T-helper 9 cell (primary cell): ENCODE results near the gene IGFBPL1.

Experiments
- DNase-seq: peaks from one replicate; pipeline ENCODE4 v3.0.0-alpha.2; 2020

The IGFBPL1 gene

DNA sequence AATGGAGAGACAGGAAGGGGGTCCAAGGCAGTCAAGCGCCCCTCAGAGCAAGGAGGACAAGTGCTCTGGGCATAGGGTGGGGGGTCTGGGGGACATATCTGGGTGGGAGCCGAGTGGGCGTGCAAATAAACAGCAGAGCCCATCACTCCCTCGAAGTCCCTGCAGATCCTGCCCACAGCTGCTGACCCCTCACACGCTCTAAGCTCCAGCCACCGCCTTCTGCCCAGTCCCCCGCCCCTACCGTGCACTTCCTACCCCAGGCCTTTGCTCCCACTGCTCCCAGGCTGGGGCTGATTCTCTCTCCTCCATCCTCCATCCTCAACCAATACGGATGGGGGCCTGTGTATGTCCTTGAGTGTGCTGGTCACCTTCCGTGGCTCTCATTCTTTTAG is 48.7 kb downstream of the IGFBPL1 start:
- no peak for DNase-seq

DNA sequence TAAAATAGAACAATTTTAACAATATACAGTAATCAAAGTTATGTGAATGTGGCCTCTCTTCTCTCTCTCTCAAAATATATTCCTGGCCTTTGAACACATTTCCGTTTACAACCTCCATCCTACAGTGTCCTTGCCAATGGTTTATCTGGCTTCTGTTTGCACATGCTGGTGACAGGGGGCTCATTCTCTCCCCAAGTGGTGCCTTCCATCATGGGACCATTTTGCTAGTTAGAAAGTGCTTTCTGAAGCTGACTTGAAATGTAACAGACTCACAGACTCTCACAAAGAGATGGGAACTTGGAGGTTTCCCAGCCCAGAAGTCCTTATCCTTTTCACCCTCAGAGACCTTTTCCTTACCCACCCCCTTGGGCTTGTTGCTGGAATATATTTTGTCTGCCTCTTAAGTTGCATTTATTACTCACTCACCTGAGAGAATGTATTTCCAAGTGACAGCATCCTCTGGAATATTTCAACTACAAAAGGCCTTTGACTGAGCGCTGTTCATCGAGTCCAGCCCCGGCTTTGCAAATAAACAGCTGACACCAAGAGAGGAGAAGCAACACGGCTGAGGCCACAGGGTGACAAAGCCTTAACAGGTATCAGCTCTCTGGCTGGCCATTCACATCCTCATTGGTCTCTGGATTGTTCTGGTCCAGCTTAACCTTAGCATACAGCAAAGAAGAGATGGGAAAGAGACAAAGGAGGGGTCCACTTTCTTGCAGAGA is 49.2 kb downstream of the IGFBPL1 start:
- DNase-seq: no peak

DNA sequence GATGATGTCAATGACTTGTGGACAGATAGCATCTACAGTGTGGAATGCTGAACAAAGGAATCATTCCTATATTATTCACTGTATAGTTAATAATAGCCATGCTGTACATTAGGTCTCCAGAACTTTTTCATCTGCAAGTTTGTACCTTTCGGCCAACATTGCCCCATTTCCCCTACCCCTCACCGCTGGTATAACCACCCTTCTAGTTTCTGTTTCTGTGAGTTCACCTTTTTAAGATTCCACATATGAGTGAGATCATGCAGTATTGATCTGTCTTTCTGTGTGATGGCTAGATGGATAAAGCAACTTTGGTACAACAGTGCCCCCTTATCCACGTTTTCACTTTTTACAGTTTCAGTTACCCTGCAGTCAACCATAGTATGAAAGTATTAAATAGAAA is 50.6 kb downstream of the IGFBPL1 start:
- no peak for DNase-seq

DNA sequence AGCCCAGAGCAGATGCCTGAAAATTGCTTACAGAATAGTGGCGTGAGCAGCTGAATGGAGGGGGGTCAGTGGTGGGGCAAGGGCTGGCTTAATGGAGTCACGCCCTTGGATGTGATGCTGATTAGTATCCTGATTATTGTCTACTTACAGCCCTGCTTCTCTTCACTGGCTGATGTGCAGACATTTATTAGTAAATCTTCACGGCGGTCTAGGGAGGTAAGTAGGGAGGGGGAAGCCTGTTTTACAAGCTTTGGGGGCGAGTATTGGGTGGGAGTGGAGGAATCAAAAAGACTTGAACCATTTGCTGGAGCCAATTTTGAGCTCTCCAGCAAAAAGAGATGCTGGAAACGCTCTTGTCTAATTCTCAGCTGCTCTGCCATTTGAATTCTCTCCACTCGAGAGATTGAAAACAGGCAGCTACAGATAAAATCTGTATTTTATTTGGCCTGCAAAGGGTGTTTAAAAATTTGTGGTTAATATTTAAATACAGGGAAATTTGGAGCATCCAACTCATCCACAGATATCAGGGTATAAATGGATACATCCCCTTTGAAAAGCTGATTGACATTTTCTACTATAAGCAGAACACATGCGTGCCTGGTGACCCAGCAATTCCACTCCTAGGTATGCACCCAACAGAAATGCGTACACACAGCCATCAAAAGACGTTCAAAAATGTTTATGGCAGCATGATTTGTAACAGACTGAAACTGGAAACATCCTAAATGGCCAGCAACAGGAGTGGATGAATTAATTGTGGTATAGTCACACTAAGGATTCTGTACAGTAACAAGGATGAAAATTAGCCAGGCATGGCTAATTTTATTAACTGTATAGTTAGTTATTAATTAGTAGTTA is 51.3 kb downstream of the IGFBPL1 start:
- no peak for DNase-seq

DNA sequence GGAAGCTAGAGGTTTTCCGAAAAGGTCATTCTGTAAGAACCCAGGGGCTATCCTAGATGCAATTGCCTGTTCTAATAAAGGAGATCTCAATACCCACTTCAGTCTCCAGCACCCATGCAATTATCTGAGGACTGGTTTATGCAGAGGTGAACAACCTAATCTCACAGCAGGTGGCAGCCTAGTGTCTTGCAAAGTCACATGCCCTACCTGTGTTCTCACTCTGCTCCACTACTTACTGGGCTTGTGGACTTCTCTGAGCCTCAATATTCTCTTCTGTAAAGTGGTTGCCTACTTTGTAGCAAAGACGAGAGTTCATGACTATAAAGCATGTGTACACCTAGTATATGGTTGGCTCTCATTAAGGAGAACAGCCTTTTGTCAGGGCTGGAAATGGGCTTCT is 52.8 kb downstream of the IGFBPL1 start:
- DNase-seq: no peak

DNA sequence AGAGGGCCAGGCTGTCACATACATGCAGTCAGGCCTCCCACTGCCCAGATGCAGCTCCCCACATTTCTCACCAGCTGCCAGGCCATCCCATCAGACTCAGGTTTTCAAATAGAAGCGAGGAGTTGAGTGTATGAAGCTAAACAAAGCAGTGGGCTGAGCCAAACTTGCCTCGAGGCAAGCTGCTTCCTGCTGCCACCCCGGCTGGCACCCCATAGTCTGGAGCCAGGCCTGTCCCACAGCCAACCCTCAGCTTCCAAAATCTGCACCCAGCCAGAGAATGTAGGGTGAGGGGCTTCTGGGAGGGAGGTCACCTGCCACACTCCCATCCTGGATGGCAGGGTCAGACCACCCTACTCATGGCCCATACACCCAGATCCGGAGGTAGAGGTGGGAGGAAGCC is 54.1 kb downstream of the IGFBPL1 start:
- no peak for DNase-seq

DNA sequence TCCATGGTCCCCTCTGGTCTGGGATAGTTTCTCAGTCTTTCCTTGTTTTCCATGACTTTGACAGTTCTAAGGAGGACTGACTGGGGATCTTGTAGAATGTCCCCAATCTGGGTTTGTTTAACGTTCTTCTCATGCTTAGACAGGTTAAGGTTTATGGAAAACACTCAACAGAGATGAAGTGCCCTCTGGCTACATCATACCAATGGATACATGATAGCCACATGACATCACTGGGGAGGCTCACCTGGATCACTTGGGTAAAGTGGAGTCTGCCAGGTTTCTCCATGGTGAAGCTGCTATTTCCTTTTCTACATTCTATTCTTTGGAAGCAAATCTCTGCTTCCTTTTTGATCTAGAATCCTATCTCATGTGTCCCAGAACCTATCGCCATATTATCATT is 55.5 kb downstream of the IGFBPL1 start:
- no peak for DNase-seq

DNA sequence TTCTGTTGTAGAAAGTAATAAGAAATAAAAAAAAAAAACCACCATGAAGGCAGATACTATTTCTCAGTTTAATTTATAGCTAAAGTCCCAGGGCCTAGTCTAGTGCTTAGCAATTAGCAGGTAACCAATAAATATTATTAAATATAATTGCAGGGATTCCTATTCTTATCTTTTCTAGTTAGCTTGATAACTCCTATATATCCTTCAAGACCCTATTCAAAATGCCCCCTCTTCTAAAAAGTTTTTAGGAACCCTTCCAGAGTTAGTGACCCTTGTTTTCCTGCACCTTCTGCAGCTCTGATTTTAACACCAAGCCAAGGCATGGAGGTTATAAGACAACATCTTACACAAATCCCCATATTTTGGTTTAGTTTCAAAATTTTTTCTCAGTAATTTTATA is 56.4 kb downstream of the IGFBPL1 start:
- DNase-seq: no peak

DNA sequence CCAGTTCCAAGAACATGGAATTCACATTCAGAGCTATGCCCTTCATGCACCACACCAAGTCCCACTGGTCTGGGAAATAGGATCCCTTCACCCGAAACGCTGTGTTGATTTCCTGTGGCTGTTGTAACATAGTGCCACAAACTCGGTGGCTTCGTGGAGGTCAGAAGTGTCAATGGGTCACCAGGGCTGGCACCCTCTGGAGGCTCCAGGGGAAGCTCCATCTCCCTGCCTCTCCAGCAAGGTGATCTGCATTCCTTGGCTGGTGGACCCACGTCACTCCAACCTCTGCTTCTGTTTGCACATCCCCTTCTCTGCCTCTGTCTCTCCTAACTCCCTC is 60.7 kb downstream of the IGFBPL1 start:
- no peak for DNase-seq

DNA sequence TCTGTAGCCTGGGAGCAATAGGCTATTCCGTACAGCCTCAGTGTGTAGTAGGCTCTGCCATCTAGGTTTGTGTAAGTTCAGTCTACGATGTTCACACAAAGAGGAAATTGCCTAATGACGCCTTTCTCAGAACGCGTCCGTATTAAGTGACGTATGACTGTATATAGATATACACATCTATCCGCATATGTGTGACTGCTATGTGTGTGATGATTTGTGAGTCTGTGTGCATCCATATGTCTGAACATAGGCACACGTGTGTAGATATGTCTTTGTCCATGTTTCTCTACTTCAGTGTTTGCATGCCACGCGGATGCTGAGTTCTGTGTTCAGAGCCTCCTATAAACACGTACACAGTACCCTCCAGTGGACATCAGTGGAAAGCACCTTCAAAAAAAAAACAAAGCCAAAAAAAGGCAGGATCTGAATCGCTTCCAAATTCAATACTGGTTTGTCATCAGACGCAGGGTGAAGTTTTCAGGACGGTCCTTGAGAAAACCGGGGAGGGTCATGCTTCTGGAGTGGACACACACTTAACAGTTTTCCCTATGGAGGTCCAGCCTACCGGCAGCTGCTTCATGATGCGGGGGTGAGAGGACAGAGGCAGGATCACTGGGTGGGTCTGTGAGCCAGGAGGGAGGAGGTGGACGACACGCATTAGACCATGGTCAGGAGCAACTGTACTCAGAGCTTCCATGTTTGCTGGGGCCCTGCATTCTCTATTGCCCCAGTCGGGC is 61.2 kb downstream of the IGFBPL1 start:
- DNase-seq: no peak

DNA sequence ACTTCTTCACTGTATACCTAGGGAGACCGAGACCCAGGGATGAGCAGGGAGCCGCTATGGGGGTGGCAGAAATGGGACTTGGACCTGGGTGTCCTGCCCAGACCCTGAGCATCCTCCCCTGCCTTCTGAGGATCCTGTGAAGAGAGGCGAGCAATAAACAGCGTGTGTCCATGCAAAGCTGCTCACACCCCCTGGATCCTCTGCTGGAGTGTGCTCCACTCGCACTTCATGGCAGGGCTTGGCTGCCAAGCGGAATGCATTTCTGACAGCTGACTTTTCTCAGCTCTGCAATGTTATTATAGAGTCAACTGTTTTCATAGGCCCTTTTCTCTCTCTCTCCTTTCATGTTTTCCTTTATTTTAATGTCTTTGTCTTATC is 62.8 kb downstream of the IGFBPL1 start:
- no peak for DNase-seq

DNA sequence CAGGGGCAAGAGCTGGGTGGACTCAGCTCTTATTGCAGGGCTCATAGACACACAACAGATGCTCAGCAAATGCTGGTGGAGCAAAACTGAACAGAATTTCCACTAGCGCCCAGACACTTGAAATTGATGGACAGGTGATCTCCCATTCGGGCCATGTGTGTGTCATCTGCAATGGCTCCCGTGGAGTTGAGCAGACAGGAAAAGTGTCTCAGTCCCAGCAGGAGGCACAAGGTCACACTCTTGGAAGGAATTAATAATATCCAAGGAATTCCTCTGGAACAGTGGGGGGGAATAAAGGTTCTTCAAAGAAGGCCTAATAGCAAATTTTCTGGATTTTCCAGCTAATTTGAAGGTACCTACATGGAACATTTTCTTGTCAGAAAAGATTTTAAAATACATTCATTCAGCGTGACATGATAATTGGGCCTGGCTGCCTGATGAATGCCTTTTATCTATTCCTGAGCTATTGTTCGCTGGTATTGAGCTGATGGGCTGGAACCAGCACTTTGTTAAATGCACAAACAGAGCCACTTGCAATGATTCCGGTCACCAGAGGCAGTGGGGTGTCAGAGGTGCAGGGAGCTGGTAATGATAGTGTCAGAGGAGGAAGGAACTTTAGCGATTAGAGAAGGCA is 63.3 kb downstream of the IGFBPL1 start:
- DNase-seq: no peak

DNA sequence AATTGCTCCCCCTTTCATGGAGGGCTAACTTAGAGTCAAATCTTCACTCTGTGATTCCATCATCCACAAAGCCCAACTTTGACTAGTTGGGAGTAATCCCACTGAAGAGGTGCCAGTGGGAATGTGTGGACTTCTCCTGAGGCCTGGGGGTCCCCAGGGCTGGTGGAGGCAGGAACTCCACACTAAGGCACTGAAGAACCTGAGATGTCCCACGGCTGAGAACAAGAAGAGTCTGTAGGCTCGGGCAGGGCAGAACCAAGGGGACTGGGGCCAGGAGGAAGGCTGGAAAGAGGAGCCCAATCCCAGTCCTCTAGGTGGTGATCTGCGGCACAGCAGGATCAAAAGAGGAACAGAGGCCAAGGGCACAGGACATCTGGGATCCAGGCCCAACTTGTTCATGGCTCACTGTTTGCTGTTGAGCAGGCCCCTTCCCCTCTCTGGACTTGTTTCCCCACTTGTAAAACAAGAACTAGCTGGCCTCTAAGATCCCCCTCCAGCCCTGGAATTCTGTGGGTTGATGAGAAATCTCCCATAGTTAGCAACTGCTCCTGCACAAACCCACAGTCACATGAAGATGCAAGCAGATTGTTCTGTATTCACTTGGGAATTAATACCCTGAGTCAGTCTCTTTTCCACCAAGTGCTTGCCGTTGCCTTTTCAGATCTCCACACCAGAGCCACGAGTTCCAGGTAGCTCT is 64.4 kb downstream of the IGFBPL1 start:
- no peak for DNase-seq

DNA sequence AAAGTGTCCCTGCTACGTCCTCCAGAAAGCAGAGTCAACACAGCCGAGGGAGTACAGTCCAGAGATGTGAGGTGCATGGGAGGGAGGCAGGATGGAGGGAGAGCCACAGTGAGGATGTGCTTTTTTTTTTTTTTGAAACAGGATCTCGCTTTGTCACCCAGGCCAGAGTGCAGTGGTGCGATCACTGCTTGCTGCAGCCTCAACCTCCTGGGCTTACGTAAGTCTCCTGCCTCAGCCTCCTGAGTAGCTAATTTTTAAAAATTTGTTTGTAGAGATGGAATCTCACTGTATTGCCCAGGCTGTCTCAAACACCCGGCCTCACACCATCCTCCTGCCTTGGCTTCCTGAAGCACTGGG is 65.0 kb downstream of the IGFBPL1 start:
- DNase-seq: no peak

DNA sequence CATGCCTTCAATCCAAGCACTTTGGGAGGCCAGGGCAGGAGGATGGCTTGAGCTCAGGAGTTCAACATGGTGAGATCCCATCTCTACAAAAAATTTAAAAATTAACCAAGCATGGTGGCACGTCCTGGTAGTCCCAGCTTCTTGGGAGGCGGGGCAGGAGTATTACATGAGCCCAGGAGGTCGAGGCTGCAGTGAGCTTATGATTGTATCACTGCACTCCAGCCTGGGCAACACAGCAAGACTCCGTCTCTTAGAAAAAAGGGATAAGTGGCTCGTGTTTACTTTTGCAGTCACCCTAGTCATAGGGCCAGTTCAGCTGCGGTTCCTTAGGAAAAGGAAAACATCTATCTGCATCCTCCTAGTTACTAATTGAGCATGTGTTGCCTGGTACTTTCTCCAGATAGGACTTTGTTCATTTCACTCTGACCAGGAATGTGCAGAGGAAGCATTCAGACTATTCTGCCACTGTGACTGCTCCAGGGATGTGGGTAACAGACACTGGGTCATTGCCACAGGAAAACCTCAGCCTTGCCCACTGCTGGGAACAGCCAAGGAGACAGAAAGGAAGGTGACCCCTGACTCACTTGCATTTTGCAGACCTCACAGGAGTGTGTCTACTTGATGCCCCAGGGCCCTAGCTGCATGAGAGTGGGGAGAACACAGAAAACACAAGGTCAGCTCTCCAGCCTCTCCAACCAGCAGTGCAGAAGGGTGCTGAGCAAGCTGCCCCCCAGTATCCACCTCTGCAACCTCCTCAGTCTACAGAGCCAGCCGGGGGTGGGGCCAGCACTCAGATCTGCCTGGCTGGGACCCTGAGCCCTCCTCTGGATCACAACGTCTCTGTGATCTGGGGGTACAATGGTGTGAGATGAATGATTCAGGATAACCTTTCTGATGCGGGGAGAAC is 65.6 kb downstream of the IGFBPL1 start:
- no peak for DNase-seq

DNA sequence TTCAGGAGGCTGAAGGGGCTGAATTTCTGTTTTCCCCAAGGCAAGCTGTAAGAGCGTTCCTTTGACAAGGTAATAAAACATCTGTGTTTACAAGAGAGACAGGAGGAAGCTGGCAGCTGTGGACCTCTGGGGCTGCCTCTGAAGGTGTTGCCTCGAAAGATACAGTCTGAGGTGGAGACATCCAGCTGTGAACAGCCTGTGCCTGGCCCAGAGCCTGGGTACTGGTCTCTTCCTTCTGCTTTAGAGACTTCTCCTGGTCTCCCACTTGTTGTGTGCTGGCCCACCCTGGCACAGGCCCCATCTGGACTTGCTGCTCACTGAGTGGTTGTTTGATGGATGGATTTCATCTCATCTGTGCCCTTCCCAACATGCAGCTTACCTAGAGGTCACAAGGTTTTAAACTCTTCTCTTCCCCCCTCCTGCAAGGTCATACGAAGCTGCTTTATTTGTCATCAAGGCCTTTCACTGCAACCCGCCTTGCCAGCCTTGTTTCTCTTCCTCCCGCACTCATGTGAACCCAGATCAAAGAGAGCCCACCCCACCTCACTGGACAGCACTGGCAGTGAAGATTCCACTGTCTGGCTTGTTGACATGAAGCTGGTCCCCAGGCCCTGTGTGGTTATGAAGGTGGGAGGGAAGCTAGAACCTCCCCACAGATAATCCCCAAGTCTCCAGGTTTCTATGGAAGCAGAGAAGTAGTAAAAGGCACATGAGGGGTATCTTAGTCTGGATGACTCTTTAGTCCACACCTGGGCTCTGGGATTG is 66.7 kb downstream of the IGFBPL1 start:
- DNase-seq: no peak

DNA sequence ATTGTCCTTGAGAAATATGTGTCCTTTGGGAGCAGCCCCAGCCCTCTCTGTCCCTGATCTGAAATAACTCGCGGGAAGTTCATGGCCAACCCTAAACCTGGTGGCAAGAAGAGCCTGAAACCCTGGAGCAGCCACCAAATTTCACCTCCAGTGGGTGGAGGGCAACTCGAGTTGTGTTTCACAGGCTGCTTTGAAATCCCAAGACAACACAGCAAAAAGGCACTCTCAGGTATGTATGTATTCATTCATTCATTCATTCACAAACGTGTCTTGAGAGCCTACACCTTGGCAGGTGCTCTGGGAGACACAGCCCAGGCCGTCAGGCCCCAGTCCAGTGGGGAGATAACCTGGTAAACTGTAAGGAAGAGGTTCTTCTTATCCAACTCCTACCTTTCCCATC is 67.4 kb downstream of the IGFBPL1 start:
- DNase-seq: no peak
